NCI-H526 (cell line): ENCODE data around the gene CSTA.

ENCODE experiments used
- DNase-seq, 2 experiments: peaks; one replicate each; lab custom pipeline; 2025; lab: John Stamatoyannopoulos, UW

CSTA gene

DNA sequence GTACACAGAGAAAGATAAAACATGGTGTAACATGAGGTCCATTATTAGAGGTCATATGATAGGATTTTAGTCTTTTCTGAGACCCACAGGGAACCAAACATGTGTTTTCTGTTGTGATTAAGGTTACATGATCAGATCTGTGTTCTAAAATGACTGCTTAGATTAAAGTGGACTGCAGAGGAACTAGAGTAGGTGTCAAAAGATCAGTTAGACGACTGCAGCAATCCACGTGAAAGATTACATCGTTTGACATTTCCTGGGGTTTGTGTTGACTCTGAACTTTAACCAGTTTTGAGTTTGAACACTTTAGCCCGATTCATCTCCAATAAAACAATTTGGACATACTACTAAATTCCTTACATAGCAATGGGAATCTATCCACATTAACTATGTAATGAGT, 52.9 kb downstream of the CSTA start:
- no peak for DNase-seq

- peak; percentile 87 to 96 for DNase-seq
These were observed 58.0 kb downstream of the CSTA start, which contains the start of gene MIX23 for GRCh38 chr3:122382888-122383666. Gene MIX23, minus strand, starts transcription at chr3:122383231. Its CDS starts 7 bp downstream, at chr3:122383224.

DNA sequence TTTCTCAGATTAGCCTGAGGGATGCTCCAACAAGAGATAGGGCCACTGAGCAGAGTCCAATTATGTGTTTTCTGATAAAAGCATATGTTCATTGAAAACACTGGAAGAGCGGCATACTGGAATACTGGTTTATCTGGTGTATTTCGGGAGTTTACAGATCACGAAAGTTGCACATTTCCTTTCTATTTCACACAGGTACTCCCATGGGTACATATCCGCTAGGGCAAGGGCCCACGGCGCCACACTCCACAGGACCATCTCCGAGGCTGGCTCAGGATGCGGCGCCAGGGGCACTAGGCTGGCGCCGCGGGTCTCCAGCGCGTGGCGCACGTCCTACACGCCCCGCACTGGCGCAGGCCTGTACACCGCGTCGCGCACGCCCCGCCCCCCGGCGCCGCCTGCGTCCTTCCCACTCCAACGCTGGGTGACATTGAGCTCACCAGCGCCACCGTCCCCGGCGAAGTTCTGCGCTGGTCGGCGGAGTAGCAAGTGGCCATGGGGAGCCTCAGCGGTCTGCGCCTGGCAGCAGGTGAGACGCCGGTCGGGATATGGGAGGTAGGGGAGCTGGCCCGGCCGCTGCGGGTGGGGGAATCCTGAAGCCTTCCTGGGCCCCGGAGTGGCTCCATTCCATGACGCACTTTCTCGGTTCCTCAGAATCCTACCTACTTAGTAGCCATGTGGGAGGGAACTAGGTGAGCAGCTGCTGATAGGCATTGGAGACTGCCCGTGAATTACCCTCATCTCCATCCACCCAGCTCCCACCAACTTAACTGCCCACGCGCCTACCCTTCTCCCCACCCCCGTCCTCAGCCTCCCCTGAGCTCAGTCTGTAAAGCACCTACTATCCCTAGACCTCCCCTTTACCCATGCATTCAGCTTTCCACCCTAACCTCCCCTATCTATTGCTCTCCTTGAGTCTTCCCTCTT, 59.0 kb downstream of the CSTA start, which contains the start of gene FAM162A:
Gene FAM162A, plus strand, starts transcription at position 412 of the 927 bp plus-strand sequence. Its CDS starts 84 bp downstream, at position 496.
- peak; percentile 91 to 99 for DNase-seq

DNA sequence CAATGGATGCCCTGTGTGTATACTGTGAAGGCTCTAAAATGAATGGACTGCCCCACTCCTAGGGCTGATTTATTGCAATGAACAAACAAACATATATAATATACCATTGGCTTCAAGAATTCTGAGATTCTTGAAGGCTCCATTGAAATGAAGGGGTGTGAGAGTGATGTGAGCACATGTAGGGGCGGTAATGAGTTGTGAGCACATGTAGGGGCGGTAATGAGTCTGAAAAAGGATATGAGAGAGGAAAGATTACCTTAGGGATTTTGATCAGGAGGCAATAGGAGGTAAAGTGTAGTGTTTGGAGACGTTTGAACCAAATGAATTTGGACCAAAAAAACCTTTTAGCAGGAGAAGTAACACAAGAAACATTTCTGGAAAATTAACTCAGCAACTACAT, 62.7 kb downstream of the CSTA start:
- no peak for DNase-seq

GRCh38 chr3:122389197-122389596, 64.1 kb downstream of the CSTA start:
- no peak for DNase-seq

GRCh38 chr3:122389892-122390291, 64.8 kb downstream of the CSTA start:
- DNase-seq, result no peak

DNA sequence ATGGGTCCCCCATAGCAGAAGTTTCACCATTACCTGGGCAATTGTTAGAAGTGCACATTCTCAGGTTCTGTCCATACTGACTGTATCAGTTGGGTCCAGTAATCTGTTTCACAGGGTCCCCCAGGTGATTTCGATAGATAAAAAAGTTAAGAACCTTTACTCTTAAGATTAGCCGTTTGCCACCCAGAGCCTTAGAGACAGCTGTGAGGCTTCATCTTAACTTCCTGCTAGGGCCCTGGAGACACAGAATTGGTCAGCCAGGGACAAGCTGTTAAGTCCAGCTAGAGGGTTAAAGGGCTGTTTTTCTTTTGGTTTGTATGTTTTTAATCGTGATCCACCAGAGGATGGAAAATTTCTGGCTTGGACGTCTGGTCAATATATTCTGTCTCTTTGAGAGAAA, 65.6 kb downstream of the CSTA start:
- no peak for DNase-seq
